MCF 10A (cell line): Measurements from ENCODE around the gene ZNF83. TPM values are rescaled to one million over a fixed set of nuclear protein-coding genes. Genes with fewer than 3 reads are reported as not detected.
"Not testable (repeated sequence)": the region's sequence is repeated elsewhere in the genome, so short reads cannot be mapped to it uniquely, and the experiment has no call there.

Source experiments
- BruUV-seq: library from RNA; stranded (reverse); fragments of 400-500 nt; replicated peaks from 2 replicates; lab custom pipeline; 2021; lab: Mats Ljungman, UMichigan
- CTCF ChIA-PET: fragments of 300-600 bp; sonication (Branson Sonifier 250); formaldehyde crosslinking; extraction: SDS; loops from one replicate; lab custom pipeline; 2021; ENCODE audit warnings: antibody characterized with exemption, inconsistent platforms; lab: Yijun Ruan, JAX
- POLR2A ChIA-PET: fragments of 300-600, 350-650 bp; sonication (Branson Sonifier 250); formaldehyde crosslinking; extraction: SDS; loops from one replicate; lab custom pipeline; 2020; ENCODE audit warnings: antibody characterized with exemption, inconsistent platforms; lab: Yijun Ruan, JAX
- DNase-seq: peaks from one replicate; pipeline ENCODE4 v3.0.0-alpha.2; 2018; ENCODE audit not compliant: unreplicated experiment
- H3K27ac Mint-ChIP-seq: one replicate; pipeline ENCODE4 v1.8.0; 2022; ENCODE audit warnings: mild to moderate bottlenecking, low read depth, mixed read lengths; ENCODE audit not compliant: unreplicated experiment
- H3K27me3 Mint-ChIP-seq: one replicate; pipeline ENCODE4 v1.8.0; 2022; ENCODE audit warnings: mixed read lengths; ENCODE audit not compliant: insufficient read depth, unreplicated experiment
- H3K36me3 Mint-ChIP-seq: one replicate; pipeline ENCODE4 v1.8.0; 2022; ENCODE audit warnings: mild to moderate bottlenecking, moderate library complexity, mixed read lengths; ENCODE audit not compliant: insufficient read depth, unreplicated experiment
- H3K4me1 Mint-ChIP-seq: one replicate; pipeline ENCODE4 v1.8.0; 2022; ENCODE audit warnings: mixed read lengths; ENCODE audit not compliant: insufficient read depth, unreplicated experiment
- H3K4me3 Mint-ChIP-seq: one replicate; pipeline ENCODE4 v1.8.0; 2022; ENCODE audit warnings: mild to moderate bottlenecking, moderate library complexity, mixed read lengths; ENCODE audit not compliant: unreplicated experiment
- H3K9me3 Mint-ChIP-seq: one replicate; pipeline ENCODE4 v1.8.0; 2022; ENCODE audit warnings: mixed read lengths; ENCODE audit not compliant: unreplicated experiment
- CTCF ChIP-seq: fragments of 200-600 bp; IDR thresholded peaks from one replicate; pipeline ENCODE4 v1.8.0; 2022; ENCODE audit warnings: antibody characterized with exemption, mild to moderate bottlenecking; ENCODE audit not compliant: unreplicated experiment
- intact Hi-C: fragments of 100-400 bp; cut with micrococcal nuclease; formaldehyde crosslinking; loops from 2 replicates; pipeline ENCODE4 v1.14.1; 2022
- total RNA-seq: library from RNA; stranded (reverse); gene quantifications from 2 replicates; pipeline ENCODE4 v1.2.3, GENCODE V29; 2022

Gene ZNF83
- total RNA-seq, 1 experiment from 2014 or later: 58.9 TPM

GRCh38 chr19:52599241-52599640 lies 38.9 kb downstream of the ZNF83 start:
- intact Hi-C loops: no loop called here
- H3K4me3 Mint-ChIP-seq: no peak overlapping the region
- ChIA-PET POLR2A (interaction anchor here (0.6 to 1.4 kb wide), 3 partner anchors 73 to 410 kb away, joined by 3 to 4 read pairs (median 3); partner anchors contain the start of gene PPP2R1A), CTCF (interaction anchor here (0.6 to 1.9 kb wide), 3 partner anchors 9 to 232 kb away, joined by 3 to 5 read pairs (median 4); no protein-coding TSS in a partner anchor)
- H3K9me3 Mint-ChIP-seq: peaks cover 11% of the 10 kb centered on the region
- H3K4me1 Mint-ChIP-seq: peaks cover 11% of the 10 kb centered on the region
- no peak for DNase-seq
- TF ChIP-seq CTCF: no peak
- no peak overlapping the region for H3K27ac Mint-ChIP-seq
- no TSS peak for BruUV-seq
- H3K36me3 Mint-ChIP-seq: peaks cover 11% of the 10 kb centered on the region
- H3K27me3 Mint-ChIP-seq: no peaks in the 10 kb centered on the region

DNA sequence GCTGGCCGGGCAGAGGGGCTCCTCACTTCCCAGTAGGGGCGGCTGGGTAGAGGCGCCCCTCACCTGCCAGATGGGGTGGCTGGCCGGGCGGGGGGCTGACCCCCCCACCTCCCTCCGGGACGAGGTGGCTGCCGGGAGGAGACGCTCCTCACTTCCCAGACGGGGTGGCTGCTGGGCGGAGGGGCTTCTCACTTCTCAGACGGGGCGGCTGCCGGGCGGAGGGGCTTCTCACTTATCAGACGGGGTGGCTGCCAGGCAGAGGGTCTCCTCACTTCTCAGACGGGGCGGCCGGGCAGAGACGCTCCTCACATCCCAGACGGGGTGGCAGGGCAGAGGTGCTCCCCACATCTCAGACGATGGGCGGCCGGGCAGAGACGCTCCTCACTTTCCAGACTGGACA lies 44.7 kb downstream of the ZNF83 start:
- H3K4me1 Mint-ChIP-seq, H3K4me3 Mint-ChIP-seq, DNase-seq, intact Hi-C loops, CTCF ChIA-PET, POLR2A ChIA-PET, H3K27me3 Mint-ChIP-seq, BruUV-seq, H3K36me3 Mint-ChIP-seq, H3K27ac Mint-ChIP-seq: not testable (repeated sequence)
- H3K9me3 Mint-ChIP-seq: peaks cover 11% of the 10 kb centered on the region

DNA sequence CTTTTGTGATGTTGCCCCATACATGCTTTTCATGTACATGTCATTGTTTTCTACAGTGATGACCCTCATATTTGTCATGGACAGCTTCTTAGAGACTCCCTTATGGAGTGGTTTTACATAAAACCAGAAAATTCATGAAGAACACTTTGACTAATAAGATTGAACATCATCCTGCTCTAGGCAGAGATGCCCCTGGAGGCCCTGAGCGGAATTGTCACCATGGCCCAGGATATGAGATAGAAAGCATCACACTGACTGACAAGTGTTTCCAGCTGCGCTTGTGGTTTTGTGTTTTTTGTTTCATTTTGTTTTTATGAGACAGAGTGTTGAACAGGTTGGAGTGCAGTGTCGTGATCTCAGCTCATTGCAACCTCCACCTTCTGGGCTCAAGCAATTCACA lies 45.9 kb downstream of the ZNF83 start:
- intact Hi-C loops: no loop called here
- H3K4me3 Mint-ChIP-seq: no peak overlapping the region
- BruUV-seq: no TSS peak
- ChIA-PET CTCF (interaction anchor here (0.7 kb wide), 1 partner anchor 11 kb away, joined by 3 read pairs; no protein-coding TSS in a partner anchor), POLR2A (no interaction called here)
- DNase-seq: no peak
- no peak overlapping the region for H3K27ac Mint-ChIP-seq
- peaks cover 10% of the 10 kb centered on the region for H3K9me3 Mint-ChIP-seq
- H3K36me3 Mint-ChIP-seq: peaks cover 4% of the 10 kb centered on the region
- no peak for TF ChIP-seq CTCF
- H3K27me3 Mint-ChIP-seq: no peaks in the 10 kb centered on the region
- no peaks in the 10 kb centered on the region for H3K4me1 Mint-ChIP-seq

DNA sequence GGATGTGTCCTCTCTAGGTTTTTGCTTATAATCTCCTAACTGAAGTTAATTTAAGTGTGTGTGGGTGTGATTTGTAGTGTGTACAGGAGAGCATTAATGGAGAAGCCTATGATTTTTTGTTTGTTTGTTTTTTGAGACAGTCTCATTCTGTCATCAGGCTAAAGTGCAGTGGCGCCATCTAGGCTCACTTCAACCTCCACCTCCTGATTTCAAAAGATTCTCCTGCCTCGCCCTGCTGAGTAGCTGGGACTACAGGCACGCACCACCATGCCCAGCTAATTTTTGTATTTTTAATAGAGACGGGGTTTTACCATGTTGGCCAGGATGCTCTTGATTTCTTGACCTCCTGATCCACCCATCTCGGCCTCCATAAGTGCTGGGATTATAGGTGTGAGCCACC lies 47.4 kb downstream of the ZNF83 start:
- no peak overlapping the region for H3K27ac Mint-ChIP-seq
- DNase-seq: no peak
- no peaks in the 10 kb centered on the region for H3K27me3 Mint-ChIP-seq
- peaks cover 4% of the 10 kb centered on the region for H3K36me3 Mint-ChIP-seq
- no TSS peak for BruUV-seq
- no peak overlapping the region for H3K4me3 Mint-ChIP-seq
- intact Hi-C loops: no loop called here
- no peaks in the 10 kb centered on the region for H3K4me1 Mint-ChIP-seq
- H3K9me3 Mint-ChIP-seq: no peaks in the 10 kb centered on the region
- no peak for TF ChIP-seq CTCF
- ChIA-PET POLR2A (interaction anchor here (0.6 kb wide), 2 partner anchors 47 to 76 kb away, joined by 3 to 6 read pairs; no protein-coding TSS in a partner anchor), CTCF (interaction anchor here (2.4 kb wide), 1 partner anchor 9 kb away, joined by 5 read pairs; no protein-coding TSS in a partner anchor)
